Activated CD8-positive, alpha-beta memory T cell treated with anti-CD3 and anti-CD28 coated beads for 36 hours (primary cell): ENCODE measurements around the gene UROD. TPM values are rescaled to one million over a fixed set of nuclear protein-coding genes. Genes with fewer than 3 reads are reported as not detected.

Source experiments
- CTCF ChIA-PET: fragments of 350-600 bp; sonication (Branson Sonifier 250); formaldehyde crosslinking; loops from one replicate; lab custom pipeline; 2021; ENCODE audit warnings: antibody characterized with exemption; lab: Charles Lee
- POLR2A ChIA-PET: fragments of 350-600 bp; sonication (Branson Sonifier 250); formaldehyde crosslinking; loops from one replicate; lab custom pipeline; 2021; ENCODE audit warnings: antibody characterized with exemption; lab: Charles Lee
- total RNA-seq, 2 experiments: library from RNA; stranded (reverse); gene quantifications; one replicate each; pipeline ENCODE4 v1.2.3, GENCODE V29; 2021

Gene UROD
- total RNA-seq, 2 experiments from 2014 or later: 124 to 127 TPM

DNA sequence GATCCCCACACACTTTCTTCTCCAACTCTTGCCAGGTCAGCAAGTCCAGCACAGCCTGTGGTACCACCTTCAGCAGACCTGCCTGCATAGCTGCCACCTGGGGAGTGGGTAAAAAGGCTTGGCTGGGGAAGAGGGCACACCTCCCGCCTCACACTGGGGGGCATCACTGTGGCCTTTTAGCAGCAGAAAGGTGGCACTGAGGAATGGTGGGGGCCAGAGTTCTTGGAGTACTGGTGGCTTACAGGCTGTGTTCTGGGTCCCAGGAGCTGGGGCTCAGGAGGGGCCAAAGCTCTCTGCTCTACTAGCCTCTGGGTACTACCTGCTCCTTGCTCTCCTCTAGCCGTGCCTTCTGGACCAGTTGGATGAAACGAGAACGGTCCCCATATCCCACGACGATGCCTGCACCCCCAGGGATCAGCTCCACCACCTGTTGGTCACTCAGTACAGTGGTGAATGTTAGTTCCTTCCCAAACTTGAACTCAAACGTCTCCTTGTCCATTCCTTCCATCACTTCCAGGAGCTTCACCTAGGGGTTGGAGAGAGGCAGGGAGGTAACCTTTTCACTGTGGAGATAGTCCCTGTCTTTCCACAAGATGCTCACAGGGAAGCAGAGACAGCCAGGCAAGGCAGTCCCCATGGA is 7.7 kb upstream of the UROD start:
- CTCF ChIA-PET: interaction anchor here (1.2 kb wide), 1 partner anchor 18 kb away, joined by 3 read pairs; the partner anchor contains the start of gene EIF2B3
- POLR2A ChIA-PET: no interaction called here

DNA sequence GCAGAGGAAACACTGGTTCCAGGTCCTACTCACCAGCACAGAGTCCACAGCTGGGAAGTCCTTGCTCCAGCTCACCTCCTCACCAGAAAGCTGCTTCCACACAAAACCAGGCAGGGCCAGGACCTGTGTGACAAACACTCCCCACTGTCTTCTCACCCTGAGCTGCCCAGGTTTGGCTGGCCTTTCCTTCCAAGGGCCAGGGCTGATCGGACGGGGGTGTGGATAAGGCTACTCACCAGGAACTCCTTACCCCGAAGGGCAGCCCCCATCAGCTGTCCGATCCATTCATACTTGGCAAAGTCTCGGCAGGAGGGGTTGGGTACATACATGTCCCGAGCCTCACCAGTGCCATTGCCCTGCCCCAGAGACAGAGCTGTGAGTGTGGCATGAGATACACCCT is 6.3 kb upstream of the UROD start:
- POLR2A ChIA-PET: no interaction called here
- CTCF ChIA-PET: no interaction called here

DNA sequence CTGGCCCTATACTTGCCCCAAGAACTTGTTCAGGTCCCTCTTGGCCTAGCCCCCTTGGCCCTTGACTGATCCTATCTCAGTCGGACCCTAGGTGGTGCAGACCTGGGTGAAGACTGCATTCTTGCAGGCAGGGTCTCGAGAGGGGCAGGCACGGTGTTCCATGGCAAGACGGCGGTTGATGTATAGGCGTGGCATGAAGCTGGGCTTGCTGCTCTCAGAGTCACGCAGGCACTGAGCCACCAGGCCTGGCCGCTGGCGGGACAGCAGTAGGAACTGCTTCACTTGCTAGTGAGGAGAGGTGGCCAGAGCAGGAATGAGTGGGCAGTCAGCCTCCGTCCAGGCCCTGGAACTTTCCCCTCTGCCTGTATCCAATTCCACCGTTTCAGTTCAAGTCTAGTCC is 4.7 kb upstream of the UROD start:
- CTCF ChIA-PET: no interaction called here
- POLR2A ChIA-PET: no interaction called here

DNA sequence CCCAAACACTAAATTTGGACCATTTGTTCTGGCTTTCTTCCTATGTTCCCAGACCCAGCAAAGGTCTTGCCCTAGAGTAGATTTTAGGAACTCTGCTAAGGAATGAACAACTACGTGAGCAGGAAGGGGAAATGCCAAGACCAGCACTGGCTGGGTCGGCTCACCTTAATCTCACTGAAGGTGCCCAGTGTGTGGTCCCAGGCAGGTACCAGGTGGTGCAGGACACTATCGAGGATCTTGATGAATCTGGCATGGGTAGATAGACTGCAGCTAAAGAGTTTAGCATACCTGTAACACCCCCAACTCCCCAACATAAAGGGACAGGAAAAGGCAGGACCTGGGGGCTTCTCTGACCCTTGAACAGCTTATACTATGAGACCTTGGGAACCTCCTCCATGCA is 4.0 kb upstream of the UROD start:
- POLR2A ChIA-PET: no interaction called here

DNA sequence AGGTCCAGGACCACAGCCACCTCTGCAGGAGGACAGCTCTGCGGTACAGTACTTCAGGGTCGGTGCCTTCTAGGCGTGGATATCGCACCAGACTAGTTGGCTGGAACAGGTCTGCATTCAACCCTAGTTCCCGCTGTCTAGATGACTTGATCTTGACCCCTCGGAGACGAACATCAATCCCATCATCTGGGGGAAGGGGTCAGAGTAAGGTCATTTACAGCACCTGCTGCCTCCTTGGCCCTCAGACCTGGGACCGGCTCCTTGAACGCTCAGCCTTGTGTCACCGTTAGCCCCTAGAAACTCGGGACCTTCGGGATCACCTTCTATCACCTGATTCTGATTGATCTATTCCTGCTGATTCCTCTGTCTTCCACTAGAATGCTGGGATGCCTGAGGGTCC is 3.5 kb upstream of the UROD start:
- POLR2A ChIA-PET: no interaction called here
- CTCF ChIA-PET: interaction anchor here (1.4 kb wide), 1 partner anchor 10 kb away, joined by 4 read pairs; no protein-coding TSS in a partner anchor

More for the DNA sequence above, 4.0 kb upstream of the UROD start:
- CTCF ChIA-PET: interaction anchor here (1.4 kb wide), 1 partner anchor 11 kb away, joined by 4 read pairs; no protein-coding TSS in a partner anchor

DNA sequence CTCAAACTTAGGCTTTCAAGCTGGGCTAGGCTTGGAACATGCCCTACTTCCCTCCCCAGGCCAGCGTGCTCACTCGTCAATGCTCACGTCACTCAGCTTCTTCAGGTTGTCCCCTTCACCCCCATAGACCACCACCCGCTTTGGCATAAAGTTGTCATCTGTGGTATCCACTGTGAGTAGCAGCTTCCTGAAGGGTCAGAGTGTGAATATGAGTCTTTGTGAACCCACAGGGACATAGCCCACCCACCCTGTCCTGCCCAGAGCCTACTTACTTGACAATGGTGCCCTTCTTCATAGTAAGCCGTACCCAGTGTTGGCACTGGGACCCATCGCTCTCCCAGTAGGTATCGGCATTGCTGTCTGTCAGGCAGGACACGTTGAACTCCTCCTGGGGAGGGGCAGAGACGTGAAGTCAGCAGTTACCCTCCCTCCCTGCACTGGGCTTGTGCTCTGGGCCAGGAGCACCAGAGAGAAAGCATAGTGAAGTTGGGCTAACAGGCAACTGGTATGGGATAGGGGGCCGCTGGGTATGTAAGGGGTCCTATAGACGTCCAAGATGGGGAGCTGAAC is 2.7 kb upstream of the UROD start:
- ChIA-PET CTCF (interaction anchor here (0.5 to 6.1 kb wide), 4 partner anchors 9 to 291 kb away, joined by 3 to 119 read pairs (median 4); no protein-coding TSS in a partner anchor), POLR2A (interaction anchor here (0.6 to 3.9 kb wide), 3 partner anchors 288 to 331 kb away, joined by 5 to 29 read pairs (median 19); partner anchors contain the start of genes MUTYH and TOE1)

DNA sequence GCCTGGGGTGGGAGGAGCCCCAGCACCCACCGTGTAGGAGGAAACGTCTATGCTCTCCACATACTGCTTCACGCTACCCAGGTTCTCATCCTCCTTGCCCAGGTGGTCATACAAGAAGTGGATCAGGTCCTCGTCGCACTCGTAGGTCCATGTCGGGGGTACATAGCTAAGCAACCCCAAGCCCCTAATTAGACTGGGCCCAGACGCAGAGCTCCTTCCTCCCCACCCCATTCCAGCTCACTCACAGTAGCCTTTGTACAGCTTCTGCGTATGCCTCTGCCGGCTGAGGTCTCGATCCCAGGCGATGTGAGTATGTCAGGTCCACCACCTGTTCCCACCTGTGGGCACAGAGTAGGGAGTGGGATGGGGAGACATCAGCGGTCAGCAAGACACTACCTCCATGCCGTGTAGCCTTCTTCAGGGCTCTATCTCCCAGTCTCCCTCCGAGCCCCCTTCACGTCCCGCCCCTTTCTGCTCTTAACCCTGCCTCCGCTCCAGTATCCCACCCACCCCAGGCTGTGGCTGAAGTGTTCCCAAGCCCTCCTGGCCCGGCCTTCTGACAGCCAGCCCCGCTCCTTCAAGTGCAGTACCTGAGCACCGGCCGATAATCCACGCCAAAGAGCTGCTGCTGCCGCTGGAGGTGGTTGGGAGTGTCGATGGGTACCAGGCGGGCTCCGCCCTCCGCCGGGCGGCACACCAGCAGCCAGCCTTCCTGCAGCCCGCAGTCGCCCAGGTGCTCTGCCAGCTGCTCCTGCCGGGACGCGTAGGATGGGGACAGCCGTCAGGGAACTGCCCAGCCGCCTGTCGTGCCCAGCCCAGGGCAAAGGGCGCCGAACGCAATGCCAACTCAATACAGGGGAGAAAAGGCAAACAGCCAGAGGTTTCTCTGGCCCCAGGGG is 1.8 kb upstream of the UROD start:
- CTCF ChIA-PET: interaction anchor here (0.7 to 6.1 kb wide), 9 partner anchors 8 to 290 kb away, joined by 3 to 119 read pairs (median 4); partner anchors contain the start of genes BEST4, EIF2B3 and PLK3
- POLR2A ChIA-PET: interaction anchor here (0.6 to 3.9 kb wide), 10 partner anchors 24 to 740 kb away, joined by 3 to 29 read pairs (median 11); partner anchors contain the start of genes EIF2B3, HPDL, MUTYH and TOE1

DNA sequence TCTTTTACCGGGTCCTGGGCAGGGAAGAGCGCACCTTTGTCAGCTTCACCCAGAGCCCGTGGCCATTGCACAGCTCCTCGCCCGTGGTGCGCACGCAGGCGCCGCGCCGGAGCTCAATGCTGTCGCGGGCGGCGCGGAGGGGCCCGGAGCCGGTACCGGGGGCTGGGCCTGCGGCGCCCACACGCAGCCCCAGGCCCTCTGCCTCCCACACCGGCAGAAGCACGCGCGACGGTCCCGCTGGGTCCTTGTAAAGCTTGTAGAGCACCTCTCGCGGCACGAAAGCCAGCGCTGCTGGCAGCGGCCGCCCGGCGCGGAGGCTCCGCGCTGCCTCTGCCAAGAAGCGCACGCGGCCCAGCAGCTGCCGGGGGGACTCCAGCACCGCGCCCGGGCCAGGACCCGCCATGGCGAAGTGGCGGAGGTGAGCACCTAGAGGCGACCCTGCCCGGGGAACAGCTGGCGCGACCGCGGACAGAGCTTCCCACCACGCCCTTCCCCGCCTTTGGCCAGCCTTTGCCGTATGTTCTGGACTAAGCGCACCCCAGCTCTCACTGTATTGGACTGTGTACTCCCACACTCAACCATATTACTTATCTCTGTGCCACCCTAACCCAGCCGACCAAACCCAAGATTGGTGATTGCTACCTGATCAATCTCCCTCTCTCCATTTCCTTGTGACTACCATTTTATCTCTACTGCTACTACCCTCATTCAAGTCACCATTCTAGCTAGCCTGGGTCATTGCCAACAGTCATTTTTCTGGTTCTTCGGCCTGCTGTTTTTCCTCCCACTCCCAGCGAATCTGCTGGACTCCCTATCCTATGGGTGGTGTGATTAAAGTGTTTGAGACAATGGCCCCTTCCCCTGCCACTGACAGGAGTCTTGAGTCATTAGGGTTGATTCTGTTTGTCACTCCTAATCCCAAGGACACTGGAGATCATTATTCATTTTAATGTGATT is 921 bp upstream of the UROD start, which contains the start of gene HECTD3:
Gene HECTD3, minus strand, starts transcription at position 470 of the 957 bp plus-strand sequence. Its CDS starts 67 bp downstream, at position 403.
- ChIA-PET CTCF (interaction anchor here (0.6 to 6.1 kb wide), 12 partner anchors 25 to 316 kb away, joined by 3 to 119 read pairs (median 3); partner anchors contain the start of genes BEST4, EIF2B3, HPDL and PLK3), POLR2A (interaction anchor here (0.6 to 3.9 kb wide), 16 partner anchors 25 to 739 kb away, joined by 3 to 29 read pairs (median 6); partner anchors contain the start of genes EIF2B3, HPDL, MUTYH and PLK3)

DNA sequence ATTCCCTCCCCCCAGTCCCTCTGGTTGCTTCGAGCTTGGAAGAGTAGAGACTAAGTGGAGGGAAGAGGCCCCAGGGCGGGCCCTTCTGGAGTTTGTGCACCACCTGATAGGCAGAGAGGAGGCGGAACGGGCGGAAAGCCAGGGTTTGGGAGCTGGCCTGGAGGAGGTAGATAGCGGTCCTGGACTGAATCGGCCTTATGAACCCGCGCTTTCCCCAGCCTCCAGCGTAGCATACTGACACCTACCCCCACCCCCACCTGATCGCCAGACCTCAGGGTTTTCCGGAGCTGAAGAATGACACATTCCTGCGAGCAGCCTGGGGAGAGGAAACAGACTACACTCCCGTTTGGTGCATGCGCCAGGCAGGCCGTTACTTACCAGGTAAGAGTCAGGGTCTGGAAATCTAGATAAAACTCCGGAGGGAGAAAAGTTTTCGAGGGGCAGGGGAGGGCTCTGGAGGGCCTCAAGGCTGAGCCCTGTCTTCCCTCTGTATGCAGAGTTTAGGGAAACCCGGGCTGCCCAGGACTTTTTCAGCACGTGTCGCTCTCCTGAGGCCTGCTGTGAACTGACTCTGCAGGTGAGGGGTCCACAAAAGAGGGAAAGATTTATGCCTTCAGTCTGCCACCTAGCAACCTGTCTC is 705 bp downstream of the UROD start:
- ChIA-PET POLR2A (interaction anchor here (0.6 to 3.9 kb wide), 16 partner anchors 26 to 509 kb away, joined by 3 to 29 read pairs (median 6); partner anchors contain the start of genes EIF2B3, HPDL, MUTYH and PLK3), CTCF (interaction anchor here (0.6 to 6.1 kb wide), 7 partner anchors 27 to 327 kb away, joined by 3 to 119 read pairs (median 4); partner anchors contain the start of genes BEST4, EIF2B3, HPDL and TOE1)

DNA sequence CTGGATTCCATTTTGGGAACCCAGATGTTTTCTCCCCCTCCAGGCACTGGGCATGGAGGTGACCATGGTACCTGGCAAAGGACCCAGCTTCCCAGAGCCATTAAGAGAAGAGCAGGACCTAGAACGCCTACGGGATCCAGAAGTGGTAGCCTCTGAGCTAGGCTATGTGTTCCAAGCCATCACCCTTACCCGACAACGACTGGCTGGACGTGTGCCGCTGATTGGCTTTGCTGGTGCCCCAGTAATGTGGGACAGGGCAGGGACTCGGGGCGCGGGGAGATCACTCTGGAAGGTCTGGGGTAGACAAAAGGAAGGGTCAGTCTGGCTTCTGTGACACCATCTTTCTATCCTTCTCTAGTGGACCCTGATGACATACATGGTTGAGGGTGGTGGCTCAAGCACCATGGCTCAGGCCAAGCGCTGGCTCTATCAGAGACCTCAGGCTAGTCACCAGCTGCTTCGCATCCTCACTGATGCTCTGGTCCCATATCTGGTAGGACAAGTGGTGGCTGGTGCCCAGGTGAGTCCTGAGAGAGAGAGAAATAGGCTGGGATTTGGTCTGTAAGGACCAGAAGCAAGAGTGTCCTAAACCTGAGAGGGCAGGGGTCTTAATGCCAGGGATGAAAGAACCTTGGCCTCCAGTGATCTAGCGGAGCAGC is 1.6 kb downstream of the UROD start:
- CTCF ChIA-PET: interaction anchor here (0.6 to 6.1 kb wide), 18 partner anchors 17 to 870 kb away, joined by 3 to 119 read pairs (median 3); partner anchors contain the start of genes EIF2B3, HPDL and TOE1
- POLR2A ChIA-PET: interaction anchor here (1.1 to 3.9 kb wide), 4 partner anchors 290 to 327 kb away, joined by 3 to 28 read pairs (median 16); partner anchors contain the start of genes HPDL, MUTYH and TOE1

DNA sequence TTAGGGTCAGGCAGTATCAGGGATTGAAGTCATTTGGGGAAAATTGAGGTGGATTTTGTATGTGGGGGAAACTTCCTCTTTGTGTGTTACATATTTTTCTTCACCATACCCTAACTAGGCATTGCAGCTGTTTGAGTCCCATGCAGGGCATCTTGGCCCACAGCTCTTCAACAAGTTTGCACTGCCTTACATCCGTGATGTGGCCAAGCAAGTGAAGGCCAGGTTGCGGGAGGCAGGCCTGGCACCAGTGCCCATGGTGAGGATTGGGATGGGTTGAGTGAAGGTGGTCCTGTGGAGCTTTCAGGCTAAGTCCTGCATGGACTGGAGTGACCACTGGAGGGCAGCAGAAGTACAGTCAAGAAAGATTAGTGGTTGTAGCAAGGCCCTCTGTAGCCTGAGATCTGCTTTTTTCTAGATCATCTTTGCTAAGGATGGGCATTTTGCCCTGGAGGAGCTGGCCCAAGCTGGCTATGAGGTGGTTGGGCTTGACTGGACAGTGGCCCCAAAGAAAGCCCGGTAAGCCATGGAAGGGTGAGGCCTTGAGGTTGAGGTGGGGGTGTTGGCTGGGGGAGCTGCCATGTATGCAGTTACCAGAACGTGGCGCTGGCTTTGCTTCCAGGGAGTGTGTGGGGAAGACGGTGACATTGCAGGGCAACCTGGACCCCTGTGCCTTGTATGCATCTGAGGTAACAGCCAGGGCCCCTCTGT is 2.4 kb downstream of the UROD start:
- ChIA-PET CTCF (interaction anchor here (0.6 to 6.1 kb wide), 19 partner anchors 16 to 479 kb away, joined by 3 to 119 read pairs (median 3); partner anchors contain the start of genes EIF2B3, HPDL and TOE1), POLR2A (interaction anchor here (0.6 to 1.1 kb wide), 2 partner anchors 326 to 1326 kb away, joined by 3 to 4 read pairs; no protein-coding TSS in a partner anchor)

DNA sequence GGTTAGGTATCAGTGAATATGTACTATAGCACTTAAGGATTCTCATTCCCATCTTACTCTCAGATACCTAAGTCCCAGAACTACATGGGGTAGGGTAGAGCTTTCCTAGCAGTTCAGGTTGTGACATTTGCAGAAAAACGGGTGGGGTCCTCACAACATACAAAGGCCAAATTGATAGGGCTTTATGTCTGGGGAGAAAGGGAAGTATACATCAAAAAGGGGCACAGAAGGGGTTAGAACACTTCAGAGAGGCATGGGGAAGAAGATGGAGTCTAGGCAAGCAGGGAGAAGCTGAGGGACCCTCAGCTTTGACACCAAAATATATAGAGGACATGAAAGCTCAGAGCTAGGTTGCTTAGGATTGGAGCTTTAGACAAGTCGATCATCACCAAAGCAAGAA is 3.6 kb downstream of the UROD start:
- POLR2A ChIA-PET: interaction anchor here (0.8 kb wide), 1 partner anchor 288 kb away, joined by 3 read pairs; no protein-coding TSS in a partner anchor

DNA sequence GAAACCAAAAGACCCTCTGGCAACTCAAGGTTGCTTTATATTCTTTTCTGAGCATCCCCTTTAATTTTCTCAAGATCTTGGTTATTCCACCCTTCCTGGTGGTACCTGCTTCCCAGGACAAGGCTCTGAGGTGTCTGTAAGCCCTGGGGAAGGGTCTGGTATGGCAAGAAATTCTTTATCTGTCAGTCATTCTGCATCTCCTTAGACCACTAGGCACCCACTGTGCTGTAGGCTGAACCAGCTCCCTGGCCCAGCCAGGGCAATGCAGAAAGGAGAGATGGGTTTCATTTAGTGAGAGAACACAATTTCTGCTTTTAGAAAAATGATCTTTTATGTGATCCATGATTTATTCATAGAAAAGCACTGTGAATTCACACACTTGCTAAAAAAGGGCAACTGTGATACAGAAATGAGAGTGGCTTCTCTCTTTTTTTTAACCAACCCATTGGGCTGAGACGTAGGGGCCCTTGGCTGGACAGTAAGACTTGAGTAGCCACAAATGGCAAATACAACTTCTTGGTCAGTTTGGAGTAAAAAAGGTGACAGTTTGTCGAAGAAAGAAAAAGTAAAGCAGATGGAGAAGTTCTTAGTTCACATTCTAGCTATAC is 4.1 kb downstream of the UROD start:
- ChIA-PET POLR2A (interaction anchor here (0.7 to 0.8 kb wide), 2 partner anchors 287 to 324 kb away, joined by 3 read pairs; partner anchors contain the start of genes MUTYH and TOE1), CTCF (interaction anchor here (6.8 kb wide), 1 partner anchor 284 kb away, joined by 61 read pairs; no protein-coding TSS in a partner anchor)

More for the DNA sequence above, 3.6 kb downstream of the UROD start:
- CTCF ChIA-PET: interaction anchor here (6.8 kb wide), 1 partner anchor 284 kb away, joined by 61 read pairs; no protein-coding TSS in a partner anchor

DNA sequence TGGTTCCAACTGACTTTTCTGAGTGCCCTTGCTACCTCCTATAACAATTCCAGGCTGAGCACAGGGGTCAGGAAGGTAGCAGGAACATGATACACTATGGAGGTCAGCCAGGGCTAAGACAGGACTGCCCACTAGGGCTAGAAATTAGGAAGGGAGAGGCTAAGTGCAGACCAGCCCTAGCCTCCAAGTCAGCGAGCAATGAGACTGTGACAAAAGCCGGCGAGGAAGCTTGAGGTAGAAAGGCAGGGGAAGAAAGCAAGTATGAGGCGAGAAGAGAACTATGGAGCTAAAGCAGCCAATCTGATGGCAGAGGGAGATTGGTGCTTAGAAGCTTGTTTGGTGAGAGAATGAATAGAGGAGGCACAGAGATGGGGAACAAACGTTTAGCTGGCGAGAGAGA is 4.7 kb downstream of the UROD start:
- ChIA-PET POLR2A (interaction anchor here (0.7 kb wide), 1 partner anchor 323 kb away, joined by 3 read pairs; the partner anchor contains the start of genes MUTYH and TOE1), CTCF (interaction anchor here (0.6 to 6.8 kb wide), 2 partner anchors 81 to 283 kb away, joined by 4 to 61 read pairs; no protein-coding TSS in a partner anchor)
